Left ventricle myocardium inferior (tissue), 1 donor: Measurements from ENCODE around the gene MTUS2. TPM values are rescaled to one million over a fixed set of nuclear protein-coding genes. Genes with fewer than 3 reads are reported as not detected.
A peak's percentile ranks its signal among the peaks of the same experiment; 100 is the strongest.

Experiments used
- DNase-seq: peaks from one replicate; pipeline ENCODE4 v3.0.0-alpha.2; 2020
- H3K27ac ChIP-seq: fragments of 200-600 bp; replicated peaks from 2 replicates; pipeline ENCODE4 v1.8.0; 2021
- H3K27me3 ChIP-seq: fragments of 200-600 bp; 2 replicates; pipeline ENCODE4 v1.8.0; 2021; ENCODE audit warnings: low read depth
- H3K36me3 ChIP-seq: fragments of 200-600 bp; 2 replicates; pipeline ENCODE4 v1.8.0; 2021
- H3K4me1 ChIP-seq: fragments of 200-600 bp; 2 replicates; pipeline ENCODE4 v1.8.0; 2021
- H3K4me3 ChIP-seq: fragments of 200-600 bp; 2 replicates; pipeline ENCODE4 v1.8.0; 2021; ENCODE audit warnings: mild to moderate bottlenecking, moderate library complexity
- H3K9me3 ChIP-seq: fragments of 200-600 bp; replicated peaks from 2 replicates; pipeline ENCODE4 v1.8.0; 2021
- intact Hi-C: fragments of 100-400 bp; cut with micrococcal nuclease; formaldehyde crosslinking; loops from one replicate; pipeline ENCODE4 v1.11.0; 2022
- total RNA-seq: library from RNA; stranded (reverse); fragmentation: NEBNext Ultra II Directional; extraction: Animal tissue kit (Norgen Biotek cat#: 25700); gene quantifications from one replicate; pipeline ENCODE4 v1.2.1, GENCODE V29; 2021
- TF ChIP-seq, protein P1 (sequence below): fragments of 200-600 bp; IDR thresholded peaks from 2 replicates; pipeline ENCODE4 v1.8.0; 2021; ENCODE audit warnings: antibody characterized with exemption, mild to moderate bottlenecking, borderline replicate concordance
- donor health status: DM: no; HTN: yes; CAD: no; lungs with severe emphysema.

MTUS2 gene
- total RNA-seq, 1 donor from 2014 or later: 101 TPM

DNA sequence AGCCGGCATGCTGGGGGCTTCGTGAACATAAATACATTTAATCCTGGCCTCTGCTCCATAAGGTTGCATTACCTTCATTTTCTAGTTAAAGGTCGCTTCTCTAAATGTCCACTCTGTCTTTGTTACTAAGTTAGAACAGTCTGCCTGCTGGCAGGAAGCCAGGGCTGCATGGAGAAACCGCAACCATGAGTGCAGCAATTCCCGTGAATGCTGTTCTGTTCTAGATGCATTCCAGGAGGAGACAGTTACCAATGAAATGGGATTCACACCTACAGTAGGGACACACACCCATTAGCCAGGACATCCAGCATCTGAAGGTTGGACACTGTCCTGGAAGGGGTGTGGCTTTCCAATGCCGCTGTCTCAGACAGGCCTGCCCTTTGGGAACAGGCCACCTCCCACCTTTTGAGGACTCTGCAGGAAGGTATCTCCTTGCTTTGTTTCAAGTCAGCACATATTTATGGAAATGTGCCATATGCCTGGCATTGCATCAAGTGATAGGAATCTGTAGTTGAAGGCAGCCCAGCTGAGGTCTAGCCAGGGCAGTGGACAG is 645.7 kb downstream of the MTUS2 start:
- H3K27ac ChIP-seq: peak overlapping the region; percentile 84
- intact Hi-C loops: no loop called here
- no peaks in the 10 kb centered on the region for H3K36me3 ChIP-seq
- H3K9me3 ChIP-seq: peaks cover 4% of the 10 kb centered on the region
- TF ChIP-seq, protein P1, sequence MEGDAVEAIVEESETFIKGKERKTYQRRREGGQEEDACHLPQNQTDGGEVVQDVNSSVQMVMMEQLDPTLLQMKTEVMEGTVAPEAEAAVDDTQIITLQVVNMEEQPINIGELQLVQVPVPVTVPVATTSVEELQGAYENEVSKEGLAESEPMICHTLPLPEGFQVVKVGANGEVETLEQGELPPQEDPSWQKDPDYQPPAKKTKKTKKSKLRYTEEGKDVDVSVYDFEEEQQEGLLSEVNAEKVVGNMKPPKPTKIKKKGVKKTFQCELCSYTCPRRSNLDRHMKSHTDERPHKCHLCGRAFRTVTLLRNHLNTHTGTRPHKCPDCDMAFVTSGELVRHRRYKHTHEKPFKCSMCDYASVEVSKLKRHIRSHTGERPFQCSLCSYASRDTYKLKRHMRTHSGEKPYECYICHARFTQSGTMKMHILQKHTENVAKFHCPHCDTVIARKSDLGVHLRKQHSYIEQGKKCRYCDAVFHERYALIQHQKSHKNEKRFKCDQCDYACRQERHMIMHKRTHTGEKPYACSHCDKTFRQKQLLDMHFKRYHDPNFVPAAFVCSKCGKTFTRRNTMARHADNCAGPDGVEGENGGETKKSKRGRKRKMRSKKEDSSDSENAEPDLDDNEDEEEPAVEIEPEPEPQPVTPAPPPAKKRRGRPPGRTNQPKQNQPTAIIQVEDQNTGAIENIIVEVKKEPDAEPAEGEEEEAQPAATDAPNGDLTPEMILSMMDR: no peak
- peak; percentile 51 for DNase-seq
- no peak overlapping the region for H3K4me3 ChIP-seq
- H3K27me3 ChIP-seq: no peaks in the 10 kb centered on the region
- H3K4me1 ChIP-seq: peaks cover 47% of the 10 kb centered on the region

DNA sequence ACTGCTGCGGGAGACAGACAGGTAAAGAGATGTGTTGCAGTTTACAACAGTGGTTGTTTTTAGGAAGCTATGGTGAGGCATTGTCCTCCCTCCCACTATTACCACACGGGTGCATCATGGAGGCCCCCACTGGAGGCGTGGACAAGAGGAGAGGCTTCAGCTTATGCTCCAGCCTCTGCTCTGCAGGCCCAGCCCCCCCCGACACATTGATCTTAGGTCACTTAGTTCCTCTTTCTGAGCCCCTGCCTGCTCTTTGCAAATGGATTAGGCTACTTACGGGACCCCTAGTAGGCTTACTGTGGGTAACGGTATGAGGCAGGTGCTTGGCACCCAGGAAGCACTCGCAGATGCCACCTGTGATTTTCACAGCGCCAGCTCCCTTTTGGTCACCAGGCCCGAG is 651.4 kb downstream of the MTUS2 start:
- no peak for DNase-seq
- Histone ChIP-seq H3K36me3 (no peaks in the 10 kb centered on the region), H3K4me3 (no peak overlapping the region), H3K9me3 (no peaks in the 10 kb centered on the region), H3K27me3 (no peaks in the 10 kb centered on the region), H3K4me1 (peaks cover 13% of the 10 kb centered on the region), H3K27ac (no peak overlapping the region)
- intact Hi-C loops: no loop called here
- TF ChIP-seq, protein P1: no peak

DNA sequence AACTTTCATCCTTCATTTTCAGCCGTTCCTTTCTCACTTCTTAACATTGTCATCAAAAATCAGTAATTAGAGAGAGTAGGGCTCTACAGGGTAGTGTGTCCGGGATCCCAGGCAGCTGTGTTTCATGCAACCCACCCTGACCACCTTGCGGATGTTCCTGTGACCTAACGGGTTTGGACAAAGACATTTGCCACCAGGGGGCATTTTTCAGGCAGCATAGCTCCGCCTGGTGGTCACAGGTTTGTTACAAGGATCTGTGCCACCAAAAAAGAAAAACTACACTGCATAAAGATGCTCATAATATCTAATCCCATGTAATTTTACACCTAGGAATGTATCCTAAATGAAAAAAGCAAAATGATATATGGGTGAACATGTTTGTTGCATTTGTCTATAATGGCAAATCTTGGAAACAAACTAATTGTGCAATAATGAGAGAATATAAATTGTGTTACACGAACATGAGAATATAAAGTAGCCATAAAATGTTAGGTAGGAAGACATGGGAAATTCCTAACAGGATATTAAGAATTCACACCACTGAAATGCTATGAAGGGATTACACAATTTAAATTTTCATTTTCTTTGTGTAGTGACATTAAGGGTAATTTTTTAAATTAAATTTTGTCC is 652.3 kb downstream of the MTUS2 start:
- TF ChIP-seq, protein P1: peak; percentile 74

DNA sequence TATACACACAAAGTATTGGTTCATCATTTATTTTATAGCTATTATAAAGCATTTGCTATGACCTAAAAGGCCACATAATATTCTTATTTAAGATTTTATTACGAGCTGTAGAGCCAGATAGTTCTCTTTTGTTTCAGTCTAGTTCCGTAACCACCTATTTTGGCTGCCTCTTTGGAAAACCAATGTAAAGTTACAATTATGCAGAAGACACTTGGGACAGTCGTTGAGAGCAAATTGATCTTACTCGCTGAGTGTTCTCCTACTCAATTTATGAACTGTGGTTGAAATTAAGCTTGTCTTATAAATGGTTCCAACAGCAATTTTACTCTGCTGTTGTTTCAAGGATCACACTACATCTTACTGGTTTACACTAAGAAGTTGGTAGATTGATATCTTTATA is 653.0 kb downstream of the MTUS2 start:
- intact Hi-C loops: no loop called here

More for the DNA sequence above, 652.3 kb downstream of the MTUS2 start:
- intact Hi-C loops: no loop called here
- Histone ChIP-seq H3K27me3 (no peaks in the 10 kb centered on the region), H3K4me3 (no peak overlapping the region), H3K4me1 (peaks cover 5% of the 10 kb centered on the region), H3K9me3 (no peaks in the 10 kb centered on the region), H3K27ac (no peak overlapping the region), H3K36me3 (no peaks in the 10 kb centered on the region)
- DNase-seq: no peak

DNA sequence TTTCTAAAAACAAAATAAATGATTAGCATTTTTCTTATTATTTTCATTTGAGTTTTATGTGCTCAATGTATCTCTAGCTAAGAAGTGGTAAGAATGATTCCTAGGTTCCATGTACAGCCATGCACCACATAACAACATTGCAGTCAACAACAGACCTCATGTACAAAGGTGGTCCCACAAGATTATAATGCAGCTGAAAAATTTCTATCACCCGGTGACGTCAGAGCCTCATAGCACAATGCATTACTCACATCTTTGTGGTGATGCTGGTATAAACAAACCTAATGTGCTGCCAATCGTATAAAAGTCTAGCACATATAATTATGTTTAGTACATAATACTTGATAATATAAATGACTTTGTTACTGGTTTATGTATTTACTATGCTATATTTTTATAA is 654.9 kb downstream of the MTUS2 start:
- no peaks in the 10 kb centered on the region for H3K27me3 ChIP-seq
- no peak overlapping the region for H3K27ac ChIP-seq
- no peaks in the 10 kb centered on the region for H3K36me3 ChIP-seq
- H3K4me3 ChIP-seq: no peak overlapping the region
- TF ChIP-seq, protein P1: no peak
- no peak for DNase-seq
- intact Hi-C loops: no loop called here
- H3K9me3 ChIP-seq: no peaks in the 10 kb centered on the region
- H3K4me1 ChIP-seq: peaks cover 14% of the 10 kb centered on the region

More for the DNA sequence above, 653.0 kb downstream of the MTUS2 start:
- no peak overlapping the region for H3K4me3 ChIP-seq
- H3K27me3 ChIP-seq: no peaks in the 10 kb centered on the region
- no peak overlapping the region for H3K27ac ChIP-seq
- no peaks in the 10 kb centered on the region for H3K9me3 ChIP-seq
- TF ChIP-seq, protein P1: no peak
- H3K4me1 ChIP-seq: peaks cover 5% of the 10 kb centered on the region
- no peak for DNase-seq
- no peaks in the 10 kb centered on the region for H3K36me3 ChIP-seq
